H9 (cell line): Measurements from ENCODE around the gene STARD10. TPM values are rescaled to one million over a fixed set of nuclear protein-coding genes. Genes with fewer than 3 reads are reported as not detected.

Experiments
- DNase-seq: peaks from one replicate; pipeline ENCODE4 v3.0.0-alpha.2; 2017
- H2AFZ ChIP-seq: one replicate; pipeline ENCODE4 v1.6.1; 2013; ENCODE audit warnings: mild to moderate bottlenecking, low read length, control low read depth, moderate library complexity
- H2AK5ac ChIP-seq: 2 replicates; pipeline ENCODE4 v1.6.1; 2013; ENCODE audit warnings: low read length, control low read depth, mixed read lengths; ENCODE audit not compliant: insufficient read length
- H2BK120ac ChIP-seq: one replicate; pipeline ENCODE4 v1.6.1; 2013; ENCODE audit warnings: low read depth, mild to moderate bottlenecking, low read length, control low read depth, inconsistent platforms; ENCODE audit not compliant: poor library complexity, severe bottlenecking
- H2BK12ac ChIP-seq: 2 replicates; pipeline ENCODE4 v1.6.1; 2013; ENCODE audit warnings: low read length, control low read depth, mixed read lengths, low read depth; ENCODE audit not compliant: insufficient read length
- H2BK15ac ChIP-seq: 2 replicates; pipeline ENCODE4 v1.6.1; 2013; ENCODE audit warnings: low read depth, low read length, control low read depth
- H2BK20ac ChIP-seq: one replicate; pipeline ENCODE4 v1.6.1; 2013; ENCODE audit warnings: low read depth, mild to moderate bottlenecking, low read length, control low read depth, inconsistent platforms; ENCODE audit not compliant: poor library complexity, severe bottlenecking
- H2BK5ac ChIP-seq: 2 replicates; pipeline ENCODE4 v1.6.1; 2013; ENCODE audit warnings: low read length, control low read depth, mixed read lengths; ENCODE audit not compliant: insufficient read length
- H3K14ac ChIP-seq: 2 replicates; pipeline ENCODE4 v1.6.1; 2013; ENCODE audit warnings: low read length, control low read depth; ENCODE audit not compliant: insufficient read depth
- H3K18ac ChIP-seq: 2 replicates; pipeline ENCODE4 v1.6.1; 2013; ENCODE audit warnings: low read depth, mild to moderate bottlenecking, mixed read lengths, low read length, control low read depth; ENCODE audit not compliant: insufficient read length
- H3K23ac ChIP-seq: 2 replicates; pipeline ENCODE4 v1.6.1; 2013; ENCODE audit warnings: low read length, control low read depth, mixed read lengths, low read depth; ENCODE audit not compliant: insufficient read length
- H3K23me2 ChIP-seq: 2 replicates; pipeline ENCODE4 v1.6.1; 2013; ENCODE audit warnings: low read depth, mild to moderate bottlenecking, mixed read lengths, low read length, control low read depth; ENCODE audit not compliant: insufficient read length, poor library complexity, severe bottlenecking
- H3K27ac ChIP-seq: 2 replicates; pipeline ENCODE4 v1.5.1; 2013; ENCODE audit warnings: low read length, control low read depth, mixed read lengths, low read depth; ENCODE audit not compliant: insufficient read length
- H3K27me3 ChIP-seq: 2 replicates; pipeline ENCODE4 v1.6.1; 2013; ENCODE audit warnings: low read length, control low read depth, inconsistent platforms; ENCODE audit not compliant: insufficient read depth
- H3K4ac ChIP-seq: 2 replicates; pipeline ENCODE4 v1.6.1; 2013; ENCODE audit warnings: low read depth, mild to moderate bottlenecking, control low read depth, inconsistent platforms, low read length, moderate library complexity
- H3K4me1 ChIP-seq: 2 replicates; pipeline ENCODE4 v1.6.1; 2013; ENCODE audit warnings: low read length, control low read depth, inconsistent platforms; ENCODE audit not compliant: insufficient read depth
- H3K4me2 ChIP-seq: 2 replicates; pipeline ENCODE4 v1.6.1; 2013; ENCODE audit warnings: low read length, control low read depth, mixed read lengths; ENCODE audit not compliant: insufficient read length, insufficient read depth
- H3K56ac ChIP-seq: 2 replicates; pipeline ENCODE4 v1.6.1; 2013; ENCODE audit warnings: low read depth, mild to moderate bottlenecking, mixed read lengths, low read length, control low read depth; ENCODE audit not compliant: insufficient read length
- H3K79me1 ChIP-seq: 2 replicates; pipeline ENCODE4 v1.6.1; 2013; ENCODE audit warnings: low read depth, mild to moderate bottlenecking, moderate library complexity, low read length, control low read depth, inconsistent platforms; ENCODE audit not compliant: insufficient read depth, poor library complexity, severe bottlenecking
- H3K79me2 ChIP-seq: 2 replicates; pipeline ENCODE4 v1.6.1; 2013; ENCODE audit warnings: low read length, control low read depth, inconsistent platforms; ENCODE audit not compliant: insufficient read depth
- H3K9ac ChIP-seq: 2 replicates; pipeline ENCODE4 v1.6.1; 2013; ENCODE audit warnings: low read length, control low read depth, mixed read lengths; ENCODE audit not compliant: insufficient read length; ENCODE audit errors: extremely low read depth
- H3K9me3 ChIP-seq: one replicate; pipeline ENCODE4 v1.6.1; 2013; ENCODE audit warnings: low read depth, low read length, inconsistent platforms; ENCODE audit not compliant: control insufficient read depth
- H3T11ph ChIP-seq: one replicate; pipeline ENCODE4 v1.6.1; 2013; ENCODE audit warnings: mild to moderate bottlenecking, low read length, control low read depth, inconsistent platforms
- H4K20me1 ChIP-seq: one replicate; pipeline ENCODE4 v1.6.1; 2013; ENCODE audit not compliant: control insufficient read depth, insufficient read length, insufficient read depth
- H4K5ac ChIP-seq: 2 replicates; pipeline ENCODE4 v1.6.1; 2013; ENCODE audit warnings: low read depth, mild to moderate bottlenecking, mixed read lengths, low read length, control low read depth; ENCODE audit not compliant: insufficient read length
- H4K8ac ChIP-seq: replicated peaks from 2 replicates; pipeline ENCODE4 v1.6.1; 2013; ENCODE audit warnings: low read length, control low read depth, mixed read lengths, low read depth; ENCODE audit not compliant: insufficient read length
- H4K91ac ChIP-seq: 2 replicates; pipeline ENCODE4 v1.6.1; 2013; ENCODE audit warnings: low read depth, mild to moderate bottlenecking, moderate library complexity, mixed read lengths, low read length, control low read depth; ENCODE audit not compliant: insufficient read length
- H3K27ac Mint-ChIP-seq, 3 experiments: 2 replicates in 2 of 3; 3 replicates in 1 of 3; pipeline ENCODE4 v1.8.0; 2020 to 2021; ENCODE audit warnings: mixed read lengths in 3 of 3, mild to moderate bottlenecking in 1 of 3, moderate library complexity in 1 of 3
- H3K27me3 Mint-ChIP-seq: 2 replicates; pipeline ENCODE4 v1.8.0; 2021; ENCODE audit warnings: low read depth, mild to moderate bottlenecking, moderate library complexity, mixed read lengths
- H3K36me3 Mint-ChIP-seq, 3 experiments: 2 replicates in 2 of 3; 3 replicates in 1 of 3; pipeline ENCODE4 v1.8.0; 2020 to 2021; ENCODE audit warnings: low read depth in 3 of 3, mixed read lengths in 3 of 3; ENCODE audit not compliant: insufficient read depth in 1 of 3
- H3K4me1 Mint-ChIP-seq, 2 experiments: 2 replicates each; pipeline ENCODE4 v1.8.0; 2020; ENCODE audit warnings: mixed read lengths in 2 of 2
- H3K4me3 Mint-ChIP-seq, 2 experiments: 2 replicates in 1 of 2; 3 replicates in 1 of 2; pipeline ENCODE4 v1.8.0; 2020 to 2021; ENCODE audit warnings: mild to moderate bottlenecking in 2 of 2, mixed read lengths in 2 of 2, moderate library complexity in 1 of 2
- H3K9me3 Mint-ChIP-seq, 2 experiments: 2 replicates in 1 of 2; 3 replicates in 1 of 2; pipeline ENCODE4 v1.8.0; 2020; ENCODE audit warnings: mild to moderate bottlenecking in 2 of 2, mixed read lengths in 2 of 2, moderate library complexity in 1 of 2
- CTCF ChIP-seq: fragments of 200-600 bp; sonication (generic); conservative IDR thresholded peaks from 3 replicates; pipeline ENCODE4 v1.8.0; 2021; ENCODE audit warnings: antibody characterized with exemption, mild to moderate bottlenecking
- WGBS: extraction: QIAGEN DNeasy Blood & Tissue Kit; methylation state at CpG from one replicate; pipeline ENCODE4 v1.1.7; 2013; ENCODE audit warnings: missing lambda C conversion rate, low lambda C conversion rate, mixed read lengths; ENCODE audit not compliant: insufficient read length; ENCODE audit errors: extremely low coverage; 5-methylcytosine and 5-hydroxymethylcytosine counted together
- total RNA-seq: library from RNA; stranded (reverse); gene quantifications from 2 replicates; pipeline ENCODE4 v1.2.1, GENCODE V29; 2021

STARD10 gene
- total RNA-seq, 1 experiment from 2014 or later: 24.4 TPM

GRCh38 chr11:72743321-72744221 lies 50.3 kb downstream of the STARD10 start:
- Histone ChIP-seq H3K18ac (no peak overlapping the region), H3K4ac (no peak overlapping the region), H2BK5ac (no peak overlapping the region), H2AK5ac (no peak overlapping the region), H3K14ac (no peak overlapping the region), H3K56ac (no peak overlapping the region), H4K91ac (no peak overlapping the region), H3K23me2 (no peaks in the 10 kb centered on the region), H4K20me1 (no peaks in the 10 kb centered on the region), H4K5ac (no peak overlapping the region), H3K79me1 (no peaks in the 10 kb centered on the region), H3K9me3 (no peaks in the 10 kb centered on the region), H3K27me3 (no peaks in the 10 kb centered on the region), H3K27ac (no peak overlapping the region), H3K4me2 (no peak overlapping the region), H2AFZ (no peak overlapping the region), H2BK120ac (no peak overlapping the region), H4K8ac (no peak overlapping the region), H2BK15ac (no peak overlapping the region), H3K23ac (no peak overlapping the region), H2BK12ac (no peak overlapping the region), H3K9ac (no peak overlapping the region), H3K4me1 (peaks cover 10% of the 10 kb centered on the region), H2BK20ac (no peak overlapping the region), H3T11ph (no peak overlapping the region), H3K79me2 (peaks cover 17% of the 10 kb centered on the region; the same call in 1 of the 2 replicates)
- H3K9me3 Mint-ChIP-seq: no peaks in the 10 kb centered on the region
- WGBS: no CpG with 5 or more reads among the region's 6 CpGs
- no peak for DNase-seq
- peaks cover 2 to 5% (median 4%) of the 10 kb centered on the region in 3 experiments; a peak in 6 of 7 replicates for H3K36me3 Mint-ChIP-seq
- H3K27me3 Mint-ChIP-seq: no peaks in the 10 kb centered on the region
- TF ChIP-seq CTCF: no peak
- H3K4me3 Mint-ChIP-seq: peak overlapping the region in 1 of 2 experiments; percentile 27; a peak in 1 of 5 replicates
- peak overlapping the region in 2 of 3 experiments; percentile 58 to 90; a peak in 4 of 7 replicates for H3K27ac Mint-ChIP-seq
- peaks cover 37 to 43% of the 10 kb centered on the region in 2 experiments for H3K4me1 Mint-ChIP-seq
